ENCODE measurements around the gene SULF2.
"Not testable (repeated sequence)": the region's sequence is repeated elsewhere in the genome, so short reads cannot be mapped to it uniquely, and the experiment has no call there.

SULF2 gene

GRCh38 chr20:47785311-47785853 lies at the start of gene SULF2:
SULF2 (minus strand) TSS chr20:47785481; CDS start chr20:47757363, 28,118 bp downstream.
- no peak for FAIRE-seq

DNA sequence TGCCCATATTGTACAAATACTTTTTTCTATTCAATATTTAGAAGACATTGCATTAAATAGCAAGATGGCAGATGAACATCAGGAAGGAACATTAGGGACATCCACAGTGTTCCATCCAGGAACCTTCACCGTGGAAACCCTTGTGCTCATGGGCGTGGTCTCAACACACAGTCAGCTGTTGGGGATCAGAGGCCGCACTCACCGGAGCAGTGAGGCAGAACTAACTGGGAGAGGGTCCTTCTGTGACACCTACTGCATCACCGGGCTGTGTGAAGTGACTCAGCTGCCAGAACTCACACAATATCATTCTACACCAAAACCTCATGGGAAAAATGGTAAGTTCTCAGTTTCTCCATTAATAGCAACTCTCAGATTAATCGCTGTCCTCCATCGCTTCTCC lies 46.4 kb upstream of the SULF2 start:
- FAIRE-seq = not testable (repeated sequence)

GRCh38 chr20:47826716-47827115 lies 41.4 kb upstream of the SULF2 start:
- not testable (repeated sequence) for FAIRE-seq

- not testable (repeated sequence) for FAIRE-seq
Measured at GRCh38 chr20:47826006-47826405, 40.7 kb upstream of the SULF2 start.

DNA sequence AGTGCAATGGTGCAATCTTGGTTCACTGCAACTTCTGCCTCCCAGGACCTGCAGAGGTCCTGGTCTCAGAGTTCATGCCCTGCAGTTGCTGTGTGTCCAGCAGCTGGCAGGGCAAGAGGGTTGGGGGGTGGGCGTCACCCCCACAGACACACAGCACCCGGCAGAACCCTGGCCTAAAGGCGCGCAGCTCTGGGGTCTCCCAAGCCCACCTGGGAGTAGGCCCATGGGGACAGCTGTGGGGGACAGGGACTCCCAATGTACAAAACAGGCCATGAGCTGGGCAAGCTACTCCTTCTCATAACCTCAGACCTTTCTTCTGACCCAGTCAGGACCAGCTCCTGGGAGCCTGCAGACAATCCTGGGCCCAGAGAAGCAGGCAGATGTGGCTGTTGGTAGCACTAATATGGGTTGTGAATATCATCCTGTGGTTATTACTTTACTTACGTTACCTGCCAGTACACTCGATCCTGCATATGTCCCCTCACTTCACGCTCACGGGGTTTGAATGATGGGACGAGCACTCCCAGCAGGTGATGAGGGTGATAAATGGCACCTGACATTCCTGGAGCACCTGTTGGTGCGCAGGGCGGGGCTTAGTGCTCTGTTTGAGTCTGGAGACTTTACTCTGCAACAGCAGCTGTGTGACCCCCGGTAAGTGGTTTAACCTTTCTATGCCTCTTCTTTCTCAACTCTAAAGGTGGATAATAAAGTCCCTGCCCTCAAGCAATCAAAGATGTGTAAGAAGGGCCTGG lies 39.9 kb upstream of the SULF2 start:
- FAIRE-seq = no peak

GRCh38 chr20:47823941-47824340 lies 38.7 kb upstream of the SULF2 start:
- FAIRE-seq = not testable (repeated sequence)

- no peak for FAIRE-seq
Measured at GRCh38 chr20:47821481-47822100, 36.3 kb upstream of the SULF2 start.

GRCh38 chr20:47818996-47819609 lies 33.8 kb upstream of the SULF2 start:
- FAIRE-seq = no peak

- no peak for FAIRE-seq
Measured at GRCh38 chr20:47818466-47818865, 33.2 kb upstream of the SULF2 start.

DNA sequence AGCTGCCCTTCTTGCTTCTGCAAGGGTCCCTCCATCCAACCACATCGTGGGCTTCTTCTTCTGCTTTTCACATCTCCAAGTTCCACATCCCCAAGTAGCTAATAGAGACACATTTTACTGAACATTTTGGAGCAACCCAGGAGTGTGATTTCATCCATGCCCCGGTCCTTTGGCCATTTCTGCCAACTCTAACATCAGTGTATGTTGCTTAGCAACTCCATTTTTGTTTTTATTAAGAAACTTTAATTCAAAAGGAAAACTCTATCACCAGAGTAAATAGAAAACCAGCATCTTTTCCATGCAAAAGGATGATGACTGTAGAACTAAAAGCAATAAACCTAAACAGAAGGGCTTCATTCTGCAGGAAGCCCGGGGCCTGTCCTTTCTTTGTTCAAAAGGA lies 32.7 kb upstream of the SULF2 start:
- FAIRE-seq = no peak

DNA sequence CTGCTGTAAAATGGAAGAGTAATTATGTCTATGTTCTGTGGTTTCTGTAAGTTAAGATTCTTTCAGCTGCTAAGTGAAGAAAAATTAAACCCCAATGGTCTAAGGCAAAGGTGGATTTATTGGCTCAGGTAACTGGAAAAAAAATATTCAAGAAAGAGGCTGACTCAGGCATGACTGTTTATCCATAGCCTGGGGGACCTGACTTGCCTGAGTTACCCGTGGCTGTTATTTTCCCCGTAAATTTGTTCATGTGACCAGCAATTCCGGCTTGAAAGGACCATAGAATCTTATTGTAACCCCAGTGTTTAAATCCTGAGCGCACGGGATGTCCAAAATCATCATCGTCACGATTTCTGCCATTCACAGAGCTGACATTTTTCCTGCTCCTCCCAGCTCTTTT lies 32.3 kb upstream of the SULF2 start:
- no peak for FAIRE-seq

GRCh38 chr20:47816487-47817451 lies 31.5 kb upstream of the SULF2 start:
- no peak for FAIRE-seq

- FAIRE-seq = no peak
Measured at GRCh38 chr20:47815866-47816265, 30.6 kb upstream of the SULF2 start.

- no peak for FAIRE-seq
Measured at GRCh38 chr20:47815416-47815806, 30.1 kb upstream of the SULF2 start.

DNA sequence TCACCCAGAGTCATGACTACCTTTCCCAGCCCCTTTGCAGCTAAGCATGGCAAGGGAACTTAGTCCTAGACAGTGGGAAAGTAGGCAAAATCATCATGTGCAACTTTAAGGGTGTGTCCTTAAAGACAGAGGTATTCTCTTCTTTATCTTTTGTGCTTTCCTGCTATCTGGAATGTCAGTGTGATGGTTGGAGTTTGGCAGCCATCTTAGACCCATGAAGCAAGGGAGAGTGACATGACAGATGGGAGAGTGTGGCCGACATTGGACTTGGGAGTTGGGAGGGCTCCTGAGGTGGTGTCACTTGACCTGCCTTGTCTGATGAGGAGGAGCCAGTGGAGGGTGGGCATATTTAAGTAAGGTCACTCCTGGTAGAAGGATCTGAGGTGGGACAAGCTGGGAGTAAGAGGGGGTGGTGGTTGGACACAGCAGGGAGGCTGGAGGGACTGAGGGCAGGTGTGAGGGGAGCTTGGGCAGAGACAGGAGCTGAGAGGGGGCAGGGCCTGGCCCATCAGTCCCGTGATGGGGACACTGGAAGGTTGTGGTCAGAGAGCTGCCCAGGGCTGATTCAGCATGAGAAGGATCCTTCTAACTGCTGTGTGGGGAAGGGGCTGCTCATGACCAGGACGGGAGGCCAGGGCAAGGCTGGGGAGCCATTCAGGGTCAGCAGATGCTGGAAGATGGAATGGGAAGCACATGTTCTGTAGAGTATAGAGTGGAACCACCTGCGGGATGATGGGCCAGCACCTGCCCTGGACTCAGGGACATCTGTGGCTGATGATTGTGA lies 29.5 kb upstream of the SULF2 start:
- no peak for FAIRE-seq

GRCh38 chr20:47810721-47811347 lies 25.6 kb upstream of the SULF2 start:
- no peak for FAIRE-seq

DNA sequence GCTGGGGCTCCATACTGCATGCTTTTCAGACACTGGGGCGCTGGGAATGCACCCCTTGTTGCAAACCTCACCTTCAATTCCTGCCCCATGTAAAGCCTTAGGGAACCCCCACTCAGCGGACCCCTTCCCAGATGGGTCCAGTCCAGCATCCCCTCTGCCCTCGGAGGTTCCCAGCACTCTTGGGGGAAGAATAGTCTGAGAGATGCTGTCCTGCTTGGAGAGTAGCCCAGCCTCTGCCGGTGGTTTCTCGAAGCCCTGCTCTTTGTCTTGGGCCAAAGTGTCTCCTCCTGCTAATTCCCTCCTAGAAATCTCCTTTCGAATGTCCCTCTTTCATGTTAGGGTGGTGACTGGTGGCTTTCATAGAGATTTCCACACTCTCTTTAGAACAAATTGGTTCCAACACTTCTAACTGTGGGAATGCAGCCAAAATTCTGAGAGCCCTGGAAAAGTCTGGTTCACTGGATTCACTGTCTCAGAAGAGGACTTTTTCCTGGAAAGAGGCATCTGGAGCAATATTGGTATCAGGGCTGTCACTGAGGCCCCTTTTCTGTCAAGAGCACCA lies 24.9 kb upstream of the SULF2 start:
- no peak for FAIRE-seq

- FAIRE-seq = peak; percentile 18
Measured at GRCh38 chr20:47809161-47809960, 24.1 kb upstream of the SULF2 start.

GRCh38 chr20:47805951-47806350 lies 20.7 kb upstream of the SULF2 start:
- no peak for FAIRE-seq

GRCh38 chr20:47804972-47805371 lies 19.7 kb upstream of the SULF2 start:
- FAIRE-seq = not testable (repeated sequence)
